SK-N-MC (cell line): ENCODE results near the gene TCIRG1.

Experiments used
- DNase-seq: peaks from one replicate; pipeline ENCODE4 v3.0.0-alpha.2; 2011; ENCODE audit warnings: low read depth, low spot score
- H3K27ac ChIP-seq: fragments of 200-600 bp; sonication (generic); 2 replicates; pipeline ENCODE4 v1.5.1; 2016; ENCODE audit warnings: mixed run types
- H3K36me3 ChIP-seq: fragments of 200-600 bp; sonication (generic); 2 replicates; pipeline ENCODE4 v1.6.1; 2017; ENCODE audit warnings: antibody characterized with exemption, low read length, mixed read lengths; ENCODE audit not compliant: insufficient read depth
- H3K4me3 ChIP-seq: fragments of 200-600 bp; sonication (generic); 2 replicates; pipeline ENCODE4 v1.5.1; 2016
- H3K9ac ChIP-seq: fragments of 200-600 bp; sonication (generic); 2 replicates; pipeline ENCODE4 v1.8.0; 2017; ENCODE audit warnings: mixed run types, mixed read lengths; ENCODE audit not compliant: insufficient read length
- H3K9me3 ChIP-seq: fragments of 200-600 bp; sonication (generic); 2 replicates; pipeline ENCODE4 v1.6.1; 2017; ENCODE audit warnings: low read depth, mild to moderate bottlenecking, antibody characterized with exemption, low read length, moderate library complexity, mixed read lengths
- EZH2 ChIP-seq: fragments of 200-600 bp; sonication (generic); IDR thresholded peaks from one replicate; pipeline ENCODE4 v1.6.1; 2017; ENCODE audit warnings: antibody characterized with exemption
- FOXP2 ChIP-seq: optimal IDR thresholded peaks from 2 replicates; pipeline ENCODE3; 2011; ENCODE audit warnings: mild to moderate bottlenecking, moderate library complexity; ENCODE audit not compliant: insufficient read depth; ENCODE audit errors: extremely low read length, control extremely low read depth
- POLR2AphosphoS5 ChIP-seq: IDR thresholded peaks from 2 replicates; pipeline ENCODE4 v1.6.1; 2012; ENCODE audit warnings: mild to moderate bottlenecking, low read depth, low read length, borderline replicate concordance

Gene TCIRG1

GRCh38 chr11:68032997-68033707, 5.7 kb upstream of the TCIRG1 start:
- no peak for DNase-seq
- H3K36me3 ChIP-seq = peaks cover 21% of the 10 kb centered on the region; the same call in 1 of the 2 replicates
- H3K4me3 ChIP-seq = no peak overlapping the region
- no peaks in the 10 kb centered on the region for H3K9me3 ChIP-seq
- no peak overlapping the region for H3K27ac ChIP-seq
- H3K9ac ChIP-seq = no peak overlapping the region
- TF ChIP-seq EZH2 = no peak
- no peak for TF ChIP-seq POLR2AphosphoS5
- TF ChIP-seq FOXP2 = no peak

- peaks cover 21% of the 10 kb centered on the region; the same call in 1 of the 2 replicates for H3K36me3 ChIP-seq
- H3K4me3 ChIP-seq = no peak overlapping the region
- H3K9me3 ChIP-seq = no peaks in the 10 kb centered on the region
- no peak overlapping the region for H3K9ac ChIP-seq
- no peak overlapping the region for H3K27ac ChIP-seq
- TF ChIP-seq POLR2AphosphoS5 (no peak), FOXP2 (no peak), EZH2 (no peak)
- DNase-seq = no peak
Measured at GRCh38 chr11:68033708-68034045, 5.1 kb upstream of the TCIRG1 start.

- no peak for TF ChIP-seq FOXP2
- no peak for TF ChIP-seq POLR2AphosphoS5
- TF ChIP-seq EZH2 = no peak
- H3K9me3 ChIP-seq = no peaks in the 10 kb centered on the region
- peaks cover 21% of the 10 kb centered on the region; the same call in 1 of the 2 replicates for H3K36me3 ChIP-seq
- no peak overlapping the region for H3K4me3 ChIP-seq
- H3K9ac ChIP-seq = no peak overlapping the region
- no peak overlapping the region for H3K27ac ChIP-seq
- DNase-seq = no peak
Measured at GRCh38 chr11:68035266-68035876, 3.5 kb upstream of the TCIRG1 start.

- H3K4me3 ChIP-seq = no peak overlapping the region
- no peak for DNase-seq
- H3K36me3 ChIP-seq = peaks cover 21% of the 10 kb centered on the region; the same call in 1 of the 2 replicates
- H3K27ac ChIP-seq = no peak overlapping the region
- H3K9ac ChIP-seq = no peak overlapping the region
- no peaks in the 10 kb centered on the region for H3K9me3 ChIP-seq
- TF ChIP-seq POLR2AphosphoS5 (no peak), EZH2 (no peak), FOXP2 (no peak)
Measured at GRCh38 chr11:68036141-68036716, 2.6 kb upstream of the TCIRG1 start.

- no peak for DNase-seq
- Histone ChIP-seq H3K9me3 (no peaks in the 10 kb centered on the region), H3K36me3 (peaks cover 21% of the 10 kb centered on the region; the same call in 1 of the 2 replicates), H3K27ac (no peak overlapping the region), H3K4me3 (no peak overlapping the region), H3K9ac (no peak overlapping the region)
- TF ChIP-seq POLR2AphosphoS5 = 0 out of 2 replicates have a peak, but pooled peaks have one; percentile 36
- no peak for TF ChIP-seq FOXP2
- no peak for TF ChIP-seq EZH2
Measured at GRCh38 chr11:68036717-68037239, 2.0 kb upstream of the TCIRG1 start.

- H3K9me3 ChIP-seq = no peaks in the 10 kb centered on the region
- H3K9ac ChIP-seq = no peak overlapping the region
- H3K27ac ChIP-seq = no peak overlapping the region
- no peak for DNase-seq
- no peak overlapping the region for H3K4me3 ChIP-seq
- peaks cover 18% of the 10 kb centered on the region; the same call in 1 of the 2 replicates for H3K36me3 ChIP-seq
- TF ChIP-seq FOXP2 = no peak
- TF ChIP-seq POLR2AphosphoS5 = no peak
- TF ChIP-seq EZH2 = no peak
Measured at GRCh38 chr11:68037411-68038225, 1.2 kb upstream of the TCIRG1 start.

- no peak for DNase-seq
- no peak overlapping the region for H3K9ac ChIP-seq
- TF ChIP-seq FOXP2 = no peak
- no peak for TF ChIP-seq EZH2
- no peak for TF ChIP-seq POLR2AphosphoS5
- peak overlapping the region; percentile 36 for H3K27ac ChIP-seq
- H3K36me3 ChIP-seq = peaks cover 11% of the 10 kb centered on the region; the same call in 1 of the 2 replicates
- no peak overlapping the region for H3K4me3 ChIP-seq
- no peaks in the 10 kb centered on the region for H3K9me3 ChIP-seq
Measured at GRCh38 chr11:68038226-68038717, 553 bp upstream of the TCIRG1 start.
